Ishikawa (cell line): ENCODE measurements around the gene COL25A1.

Experiments used
- EP300 ChIP-seq: IDR thresholded peaks from 2 replicates; pipeline ENCODE4 v1.6.1; 2012; ENCODE audit warnings: borderline replicate concordance
- REST ChIP-seq: IDR thresholded peaks from 2 replicates; pipeline ENCODE4 v1.6.1; 2012; ENCODE audit warnings: low read depth, mild to moderate bottlenecking
- TCF12 ChIP-seq: IDR thresholded peaks from 2 replicates; pipeline ENCODE4 v1.6.1; 2012; ENCODE audit warnings: low read depth
- TEAD4 ChIP-seq: IDR thresholded peaks from 2 replicates; pipeline ENCODE4 v1.6.1; 2012
- USF1 ChIP-seq: IDR thresholded peaks from 2 replicates; pipeline ENCODE4 v1.6.1; 2012

GRCh38 chr4:109051054-109051453 is 251.4 kb downstream of the COL25A1 start:
- TF ChIP-seq REST (no peak), USF1 (no peak), TEAD4 (no peak), EP300 (no peak), TCF12 (no peak)
